SU-DHL-6 (cell line): ENCODE data around the gene NOL12.
"Not testable (repeated sequence)": the region's sequence is repeated elsewhere in the genome, so short reads cannot be mapped to it uniquely, and the experiment has no call there.

Experiments
- CTCF ChIP-seq: fragments of 200-600 bp; sonication (generic); IDR thresholded peaks from one replicate; pipeline ENCODE4 v1.5.1; 2017; ENCODE audit warnings: antibody characterized with exemption, mild to moderate bottlenecking, low read length, moderate library complexity; ENCODE audit not compliant: insufficient read depth, poor library complexity, severe bottlenecking
- EZH2phosphoT487 ChIP-seq: fragments of 200-600 bp; sonication (generic), shearing (Covaris generic); conservative IDR thresholded peaks from 2 replicates; pipeline ENCODE4 v1.6.1; 2018; ENCODE audit warnings: mild to moderate bottlenecking, antibody characterized with exemption, low read length, moderate library complexity, mixed read lengths

- not testable (repeated sequence) for TF ChIP-seq CTCF, EZH2phosphoT487
Observed at GRCh38 chr22:37656583-37656982, 29.6 kb upstream of the NOL12 start.
